Mucosa of rectum (tissue), 2 donors: ENCODE data around the gene TPTE.
"Not testable (repeated sequence)": the region's sequence is repeated elsewhere in the genome, so short reads cannot be mapped to it uniquely, and the experiment has no call there.

Source experiments
- H3K27ac ChIP-seq, 2 donors: one replicate each; pipeline ENCODE4 v1.7.0; 2013; ENCODE audit warnings: inconsistent platforms in 2 of 2, low read depth in 2 of 2, low read length in 2 of 2
- H3K27me3 ChIP-seq, 2 donors: one replicate each; pipeline ENCODE4 v1.7.0; 2013; ENCODE audit warnings: low read length in 2 of 2; ENCODE audit not compliant: control insufficient read depth in 2 of 2, insufficient read depth in 2 of 2
- H3K36me3 ChIP-seq, 2 donors: one replicate each; pipeline ENCODE4 v1.7.0; 2013; ENCODE audit warnings: low read length in 2 of 2; ENCODE audit not compliant: control insufficient read depth in 2 of 2, insufficient read depth in 2 of 2
- H3K4me1 ChIP-seq, 2 donors: one replicate each; pipeline ENCODE4 v1.7.0; 2013; ENCODE audit warnings: low read length in 2 of 2, mild to moderate bottlenecking in 1 of 2; ENCODE audit not compliant: control insufficient read depth in 2 of 2, insufficient read depth in 2 of 2
- H3K4me3 ChIP-seq, 2 donors: one replicate each; pipeline ENCODE4 v1.7.0; 2013; ENCODE audit warnings: low read length in 2 of 2
- H3K9ac ChIP-seq, 2 donors: one replicate each; pipeline ENCODE4 v1.7.0; 2013; ENCODE audit warnings: low read length in 2 of 2, low read depth in 1 of 2, mild to moderate bottlenecking in 1 of 2
- H3K9me3 ChIP-seq, 2 donors: one replicate each; pipeline ENCODE4 v1.7.0; 2013; ENCODE audit warnings: low read length in 2 of 2; ENCODE audit not compliant: control insufficient read depth in 2 of 2
- donor health status: healthy.
- donor health status: Normal muscosa, but diverticular disease.

TPTE gene

DNA sequence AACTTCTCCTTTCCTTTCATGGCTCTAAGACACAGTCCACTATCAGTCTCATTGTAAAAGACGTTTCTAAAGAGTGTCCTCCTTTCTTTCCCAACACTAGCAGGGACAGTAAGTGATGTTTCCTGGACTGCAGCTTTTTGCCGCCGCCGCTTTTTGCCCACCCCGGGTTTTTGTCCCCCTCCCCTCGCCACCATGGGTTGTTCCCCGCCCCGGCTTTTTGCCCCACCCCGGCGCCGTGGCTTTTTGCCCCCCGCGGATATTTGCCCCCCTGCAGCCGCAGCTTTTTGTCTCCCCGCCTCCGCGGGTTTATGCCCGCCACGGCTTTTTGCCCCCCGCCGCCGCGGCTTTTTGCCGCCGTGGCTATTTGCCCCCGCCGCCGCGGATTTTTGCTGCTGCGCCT lies 95.2 kb downstream of the TPTE start:
- Histone ChIP-seq H3K9me3 (peaks cover 0 to 7% of the 10 kb centered on the region in 2 donors), H3K4me3 (no peak overlapping the region), H3K36me3 (no peaks in the 10 kb centered on the region), H3K4me1 (no peaks in the 10 kb centered on the region), H3K27ac (no peak overlapping the region), H3K9ac (no peak overlapping the region), H3K27me3 (no peaks in the 10 kb centered on the region)

GRCh38 chr21:10617133-10617752 lies 95.9 kb downstream of the TPTE start:
- H3K4me3 ChIP-seq, H3K9me3 ChIP-seq, H3K27me3 ChIP-seq, H3K36me3 ChIP-seq, H3K9ac ChIP-seq, H3K27ac ChIP-seq, H3K4me1 ChIP-seq: not testable (repeated sequence)

DNA sequence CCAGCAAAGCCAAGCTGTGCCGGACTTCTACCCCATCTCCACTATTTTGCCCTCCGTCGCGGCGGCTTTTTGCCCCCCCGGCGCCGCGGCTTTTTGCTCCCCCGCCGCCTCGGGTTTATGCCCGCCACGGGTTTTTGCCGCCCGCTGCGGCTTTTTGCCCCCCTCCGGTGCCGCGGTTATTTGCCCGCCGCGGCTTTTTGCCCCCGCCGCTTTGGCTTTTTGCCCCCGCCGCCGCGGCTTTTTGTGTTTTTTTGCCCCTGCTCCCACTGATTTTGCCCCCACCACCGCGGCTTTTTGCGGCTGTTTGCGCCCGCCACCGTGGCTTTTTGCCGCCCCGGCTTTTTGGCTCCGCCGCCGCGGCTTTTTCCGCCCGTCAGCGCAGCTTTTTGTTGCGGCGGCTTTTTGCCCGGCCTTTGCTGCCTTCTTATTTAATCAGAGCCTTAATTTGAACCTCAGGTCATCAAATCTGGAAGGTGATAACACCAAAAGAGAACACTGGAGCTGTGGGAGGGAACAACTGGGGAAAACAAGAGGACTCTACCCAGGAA lies 106.0 kb downstream of the TPTE start:
- H3K9me3 ChIP-seq = peaks cover 0 to 2% of the 10 kb centered on the region in 2 donors
- H3K9ac ChIP-seq = no peak overlapping the region
- H3K36me3 ChIP-seq = no peaks in the 10 kb centered on the region

DNA sequence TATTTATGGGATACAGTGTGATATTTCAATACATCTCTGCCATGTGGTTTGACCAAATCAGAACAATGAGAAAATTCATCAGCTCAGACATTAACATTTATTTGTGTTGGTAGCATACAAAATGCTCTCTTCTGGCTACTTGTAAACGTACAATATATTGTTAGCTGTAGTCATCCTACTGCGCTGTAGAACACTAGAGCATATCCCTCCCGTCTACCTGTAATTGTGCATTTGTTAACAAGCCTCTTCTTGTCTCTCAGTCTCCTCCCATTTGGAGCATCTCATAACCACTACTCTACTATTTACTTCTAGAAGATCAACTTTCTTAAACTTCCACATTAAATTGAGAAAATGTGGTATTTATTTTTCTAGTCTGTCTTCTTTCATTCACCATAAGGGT lies 107.9 kb downstream of the TPTE start:
- H3K9ac ChIP-seq, H3K4me3 ChIP-seq, H3K36me3 ChIP-seq, H3K27ac ChIP-seq, H3K27me3 ChIP-seq, H3K4me1 ChIP-seq, H3K9me3 ChIP-seq: not testable (repeated sequence)

More for the DNA sequence above, 106.0 kb downstream of the TPTE start:
- Histone ChIP-seq H3K4me1 (no peaks in the 10 kb centered on the region), H3K27ac (no peak overlapping the region), H3K27me3 (no peaks in the 10 kb centered on the region), H3K4me3 (no peak overlapping the region)

GRCh38 chr21:10630829-10631228 lies 109.4 kb downstream of the TPTE start:
- H3K4me1 ChIP-seq, H3K27me3 ChIP-seq, H3K27ac ChIP-seq, H3K36me3 ChIP-seq, H3K9ac ChIP-seq, H3K9me3 ChIP-seq, H3K4me3 ChIP-seq: not testable (repeated sequence)

GRCh38 chr21:10631316-10631715 lies 109.9 kb downstream of the TPTE start:
- H3K4me1 ChIP-seq, H3K36me3 ChIP-seq, H3K9me3 ChIP-seq: not testable (repeated sequence)

GRCh38 chr21:10638144-10638543 lies 116.8 kb downstream of the TPTE start:
- not testable (repeated sequence) for H3K27ac ChIP-seq, H3K36me3 ChIP-seq, H3K4me3 ChIP-seq, H3K27me3 ChIP-seq, H3K4me1 ChIP-seq, H3K9me3 ChIP-seq, H3K9ac ChIP-seq

More at GRCh38 chr21:10631316-10631715, 109.9 kb downstream of the TPTE start:
- H3K27me3 ChIP-seq, H3K9ac ChIP-seq, H3K4me3 ChIP-seq, H3K27ac ChIP-seq: not testable (repeated sequence)

GRCh38 chr21:10639123-10639522 lies 117.7 kb downstream of the TPTE start:
- Histone ChIP-seq H3K36me3 (no peaks in the 10 kb centered on the region), H3K4me3 (no peak overlapping the region), H3K4me1 (no peaks in the 10 kb centered on the region), H3K27me3 (no peaks in the 10 kb centered on the region), H3K9me3 (peaks cover 0 to 3% of the 10 kb centered on the region in 2 donors), H3K27ac (no peak overlapping the region), H3K9ac (no peak overlapping the region)

- not testable (repeated sequence) for H3K4me1 ChIP-seq, H3K36me3 ChIP-seq, H3K27ac ChIP-seq, H3K9me3 ChIP-seq, H3K9ac ChIP-seq, H3K27me3 ChIP-seq, H3K4me3 ChIP-seq
Observed at GRCh38 chr21:10639746-10640145, 118.4 kb downstream of the TPTE start.

DNA sequence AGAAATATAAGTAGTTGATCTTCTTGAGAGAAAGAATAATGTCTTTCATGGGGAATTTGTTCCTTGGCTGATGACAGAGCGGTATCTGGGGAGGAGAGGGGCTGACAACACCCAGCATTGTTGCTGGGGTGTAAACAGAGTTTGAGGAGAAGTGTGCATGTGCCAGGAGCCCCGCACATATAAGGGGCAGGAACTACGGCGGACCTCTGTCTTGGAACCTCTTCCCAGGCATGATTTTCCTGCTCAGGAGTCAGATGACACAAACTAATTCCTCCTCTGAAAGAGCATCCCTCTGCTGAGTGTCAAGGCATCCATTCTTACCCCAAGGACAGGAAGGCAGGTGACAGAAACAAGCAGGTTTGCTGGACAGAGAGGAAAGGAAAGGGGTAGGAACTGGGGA lies 119.1 kb downstream of the TPTE start:
- H3K9me3 ChIP-seq = peaks cover 0 to 3% of the 10 kb centered on the region in 2 donors
- no peak overlapping the region for H3K9ac ChIP-seq
- no peaks in the 10 kb centered on the region for H3K27me3 ChIP-seq
- no peak overlapping the region for H3K27ac ChIP-seq
- H3K4me3 ChIP-seq = no peak overlapping the region
- H3K4me1 ChIP-seq = no peaks in the 10 kb centered on the region
- no peaks in the 10 kb centered on the region for H3K36me3 ChIP-seq

GRCh38 chr21:10641107-10641506 lies 119.7 kb downstream of the TPTE start:
- no peaks in the 10 kb centered on the region for H3K36me3 ChIP-seq
- H3K9ac ChIP-seq = no peak overlapping the region
- no peaks in the 10 kb centered on the region for H3K4me1 ChIP-seq
- H3K4me3 ChIP-seq = no peak overlapping the region
- peaks cover 0 to 3% of the 10 kb centered on the region in 2 donors for H3K9me3 ChIP-seq
- no peaks in the 10 kb centered on the region for H3K27me3 ChIP-seq
- H3K27ac ChIP-seq = no peak overlapping the region
